Mesenchymal stem cell (in vitro differentiated cells and primary cell): Measurements from ENCODE around the gene TBCD.
A peak's percentile ranks its signal among the peaks of the same experiment; 100 is the strongest.

ENCODE experiments used
- DNase-seq: peaks from one replicate; pipeline ENCODE4 v3.0.0-alpha.2; 2013
- H2AFZ ChIP-seq: one replicate; pipeline ENCODE4 v1.6.1; 2013; ENCODE audit warnings: low read depth, mild to moderate bottlenecking, control low read depth, inconsistent platforms, low read length, moderate library complexity
- H2AK5ac ChIP-seq: 2 replicates; pipeline ENCODE4 v1.6.1; 2013; ENCODE audit warnings: low read length, moderate library complexity, mild to moderate bottlenecking, inconsistent platforms; ENCODE audit not compliant: severe bottlenecking
- H2BK120ac ChIP-seq: one replicate; pipeline ENCODE4 v1.6.1; 2013; ENCODE audit warnings: low read depth, mild to moderate bottlenecking, inconsistent platforms, low read length, moderate library complexity
- H2BK12ac ChIP-seq, 2 experiments: one replicate each; pipeline ENCODE4 v1.6.1; 2013; ENCODE audit warnings: inconsistent platforms in 2 of 2, low read length in 2 of 2, mild to moderate bottlenecking in 2 of 2, moderate library complexity in 2 of 2, control low read depth in 1 of 2
- H2BK15ac ChIP-seq: one replicate; pipeline ENCODE4 v1.6.1; 2013; ENCODE audit warnings: mild to moderate bottlenecking, low read depth, inconsistent platforms; ENCODE audit not compliant: poor library complexity, severe bottlenecking
- H2BK5ac ChIP-seq: 2 replicates; pipeline ENCODE4 v1.6.1; 2013; ENCODE audit warnings: low read depth, mild to moderate bottlenecking, low read length, control low read depth, inconsistent platforms; ENCODE audit not compliant: poor library complexity, severe bottlenecking
- H3K14ac ChIP-seq, 2 experiments: one replicate each; pipeline ENCODE4 v1.6.1; 2013; ENCODE audit warnings: inconsistent platforms in 2 of 2, low read length in 2 of 2, control low read depth in 1 of 2, mild to moderate bottlenecking in 1 of 2, moderate library complexity in 1 of 2
- H3K18ac ChIP-seq, 2 experiments: one replicate each; pipeline ENCODE4 v1.6.1; 2013; ENCODE audit warnings: inconsistent platforms in 2 of 2, low read length in 2 of 2, control low read depth in 1 of 2, low read depth in 1 of 2, mild to moderate bottlenecking in 1 of 2
- H3K23ac ChIP-seq, 2 experiments: one replicate each; pipeline ENCODE4 v1.6.1; 2013; ENCODE audit warnings: inconsistent platforms in 2 of 2, low read length in 2 of 2, mild to moderate bottlenecking in 2 of 2, moderate library complexity in 2 of 2, control low read depth in 1 of 2
- H3K27ac ChIP-seq: 2 replicates; pipeline ENCODE4 v1.5.1; 2013; ENCODE audit warnings: mild to moderate bottlenecking, moderate library complexity, low read length, control low read depth, inconsistent platforms; ENCODE audit not compliant: poor library complexity, severe bottlenecking
- H3K27me3 ChIP-seq, 2 experiments: 2 replicates each; pipeline versions ENCODE4 v1.6.1 to v1.7.0; 2013; ENCODE audit warnings: low read length in 2 of 2, mild to moderate bottlenecking in 2 of 2, moderate library complexity in 2 of 2, control low read depth in 1 of 2, inconsistent platforms in 1 of 2; ENCODE audit not compliant: control insufficient read depth in 1 of 2, insufficient read depth in 1 of 2
- H3K36me3 ChIP-seq, 2 experiments: 2 replicates each; pipeline versions ENCODE4 v1.6.1 to v1.7.0; 2013; ENCODE audit warnings: low read length in 2 of 2, control low read depth in 1 of 2, inconsistent platforms in 1 of 2, low read depth in 1 of 2, mild to moderate bottlenecking in 1 of 2; ENCODE audit not compliant: insufficient read depth in 2 of 2, control insufficient read depth in 1 of 2
- H3K4ac ChIP-seq, 2 experiments: one replicate each; pipeline ENCODE4 v1.6.1; 2013; ENCODE audit warnings: inconsistent platforms in 2 of 2, low read length in 2 of 2, mild to moderate bottlenecking in 2 of 2, moderate library complexity in 2 of 2, control low read depth in 1 of 2, low read depth in 1 of 2
- H3K4me1 ChIP-seq: 2 replicates; pipeline ENCODE4 v1.6.1; 2013; ENCODE audit warnings: low read depth, low read length, control low read depth; ENCODE audit not compliant: control insufficient read depth, insufficient read depth
- H3K4me2 ChIP-seq: 2 replicates; pipeline ENCODE4 v1.6.1; 2013; ENCODE audit warnings: low read length, mild to moderate bottlenecking, inconsistent platforms; ENCODE audit not compliant: poor library complexity, severe bottlenecking
- H3K4me3 ChIP-seq, 2 experiments: 2 replicates each; pipeline versions ENCODE4 v1.5.1 to v1.7.0; 2013; ENCODE audit warnings: low read length in 2 of 2, mild to moderate bottlenecking in 2 of 2, control low read depth in 1 of 2, low read depth in 1 of 2; ENCODE audit not compliant: insufficient read depth in 1 of 2
- H3K79me1 ChIP-seq: replicated peaks from 2 replicates; pipeline ENCODE4 v1.6.1; 2013; ENCODE audit warnings: mild to moderate bottlenecking, control low read depth, low read length, inconsistent platforms; ENCODE audit not compliant: poor library complexity, severe bottlenecking
- H3K9ac ChIP-seq: 2 replicates; pipeline ENCODE4 v1.7.0; 2013; ENCODE audit warnings: mild to moderate bottlenecking, low read length, moderate library complexity
- H3K9me3 ChIP-seq: 2 replicates; pipeline ENCODE4 v1.7.0; 2013; ENCODE audit warnings: mild to moderate bottlenecking, low read length; ENCODE audit not compliant: control insufficient read depth
- H4K8ac ChIP-seq: one replicate; pipeline ENCODE4 v1.6.1; 2013; ENCODE audit warnings: inconsistent platforms, mild to moderate bottlenecking, low read length, moderate library complexity
- H4K91ac ChIP-seq: one replicate; pipeline ENCODE4 v1.6.1; 2013; ENCODE audit warnings: mild to moderate bottlenecking, low read length, inconsistent platforms
- WGBS: methylation state at CpG from one replicate; pipeline ENCODE4 v1.1.7; 2013; ENCODE audit warnings: mixed read lengths; 5-methylcytosine and 5-hydroxymethylcytosine counted together

TBCD gene

DNA sequence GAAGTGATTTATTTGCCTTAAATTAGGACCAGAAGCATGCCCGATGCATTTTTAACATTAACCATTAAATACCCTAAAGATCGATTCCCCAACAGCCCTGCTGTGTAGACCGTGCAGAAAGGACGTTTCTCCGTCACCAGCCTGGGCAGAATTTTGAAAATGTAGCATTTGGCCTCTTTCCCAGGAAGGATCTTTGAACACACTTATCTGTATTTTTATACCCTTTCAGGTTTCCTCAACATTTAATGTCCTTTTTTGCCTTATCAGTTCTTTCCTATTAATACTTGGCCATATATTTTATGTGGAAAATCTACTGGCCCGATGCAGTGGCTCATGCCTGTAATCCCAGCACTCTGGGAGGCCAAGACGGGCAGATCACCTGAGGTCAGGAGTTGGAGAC is 142.5 kb downstream of the TBCD start:
- H3K4ac ChIP-seq: no peak overlapping the region
- no peaks in the 10 kb centered on the region for H3K27me3 ChIP-seq
- H2AFZ ChIP-seq: no peak overlapping the region
- no peak overlapping the region for H3K14ac ChIP-seq
- H3K79me1 ChIP-seq: peaks cover 19% of the 10 kb centered on the region
- H3K36me3 ChIP-seq: peaks cover 14 to 52% of the 10 kb centered on the region in 2 experiments
- WGBS: 97% methylated on average over 7 of the region's 7 CpGs
- H4K91ac ChIP-seq: no peak overlapping the region
- H3K4me1 ChIP-seq: peaks cover 9% of the 10 kb centered on the region
- H2BK12ac ChIP-seq: no peak overlapping the region
- peak overlapping the region; percentile 54 for H3K9ac ChIP-seq
- H3K4me2 ChIP-seq: no peak overlapping the region
- DNase-seq: no peak
- H2BK15ac ChIP-seq: no peak overlapping the region
- no peak overlapping the region for H3K4me3 ChIP-seq
- no peak overlapping the region for H3K23ac ChIP-seq
- no peak overlapping the region for H2BK120ac ChIP-seq
- no peaks in the 10 kb centered on the region for H3K9me3 ChIP-seq
- H4K8ac ChIP-seq: no peak overlapping the region
- H2AK5ac ChIP-seq: no peak overlapping the region
- no peak overlapping the region for H2BK5ac ChIP-seq
- H3K18ac ChIP-seq: no peak overlapping the region
- no peak overlapping the region for H3K27ac ChIP-seq

DNA sequence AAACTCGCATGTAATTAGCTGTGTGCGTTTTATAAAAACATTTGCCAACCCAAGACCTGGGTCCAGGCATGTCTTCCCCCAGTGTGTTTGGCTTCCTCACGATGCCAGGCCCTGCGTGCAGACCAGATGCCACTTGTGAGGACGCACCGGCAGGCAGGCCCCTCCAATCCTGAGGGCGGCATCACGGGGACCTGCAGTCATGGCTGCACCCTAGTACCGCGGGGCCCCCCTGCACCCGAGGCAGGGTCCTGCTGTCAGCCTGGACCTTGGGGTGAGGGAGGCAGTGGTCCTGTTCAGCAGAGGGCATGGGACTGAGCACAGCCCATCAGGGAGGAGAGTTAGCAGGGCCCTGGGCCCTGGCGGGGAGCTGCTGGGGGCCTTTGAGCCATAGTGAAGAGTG is 143.2 kb downstream of the TBCD start:
- Histone ChIP-seq H2AK5ac (no peak overlapping the region), H3K9ac (no peak overlapping the region), H3K18ac (no peak overlapping the region), H4K91ac (no peak overlapping the region), H3K4me1 (peaks cover 11% of the 10 kb centered on the region), H2BK12ac (no peak overlapping the region), H2BK5ac (no peak overlapping the region), H3K14ac (peak overlapping the region in 1 of 2 experiments; percentile 53), H3K4me3 (no peak overlapping the region), H3K9me3 (no peaks in the 10 kb centered on the region), H2AFZ (no peak overlapping the region), H4K8ac (no peak overlapping the region), H3K23ac (no peak overlapping the region), H3K4ac (no peak overlapping the region), H3K36me3 (peaks cover 14 to 45% of the 10 kb centered on the region in 2 experiments), H3K79me1 (peaks cover 22% of the 10 kb centered on the region), H3K27ac (no peak overlapping the region), H3K4me2 (no peak overlapping the region), H3K27me3 (no peaks in the 10 kb centered on the region), H2BK120ac (no peak overlapping the region), H2BK15ac (no peak overlapping the region)
- no peak for DNase-seq
- 97% methylated on average over 12 of the region's 12 CpGs for WGBS

DNA sequence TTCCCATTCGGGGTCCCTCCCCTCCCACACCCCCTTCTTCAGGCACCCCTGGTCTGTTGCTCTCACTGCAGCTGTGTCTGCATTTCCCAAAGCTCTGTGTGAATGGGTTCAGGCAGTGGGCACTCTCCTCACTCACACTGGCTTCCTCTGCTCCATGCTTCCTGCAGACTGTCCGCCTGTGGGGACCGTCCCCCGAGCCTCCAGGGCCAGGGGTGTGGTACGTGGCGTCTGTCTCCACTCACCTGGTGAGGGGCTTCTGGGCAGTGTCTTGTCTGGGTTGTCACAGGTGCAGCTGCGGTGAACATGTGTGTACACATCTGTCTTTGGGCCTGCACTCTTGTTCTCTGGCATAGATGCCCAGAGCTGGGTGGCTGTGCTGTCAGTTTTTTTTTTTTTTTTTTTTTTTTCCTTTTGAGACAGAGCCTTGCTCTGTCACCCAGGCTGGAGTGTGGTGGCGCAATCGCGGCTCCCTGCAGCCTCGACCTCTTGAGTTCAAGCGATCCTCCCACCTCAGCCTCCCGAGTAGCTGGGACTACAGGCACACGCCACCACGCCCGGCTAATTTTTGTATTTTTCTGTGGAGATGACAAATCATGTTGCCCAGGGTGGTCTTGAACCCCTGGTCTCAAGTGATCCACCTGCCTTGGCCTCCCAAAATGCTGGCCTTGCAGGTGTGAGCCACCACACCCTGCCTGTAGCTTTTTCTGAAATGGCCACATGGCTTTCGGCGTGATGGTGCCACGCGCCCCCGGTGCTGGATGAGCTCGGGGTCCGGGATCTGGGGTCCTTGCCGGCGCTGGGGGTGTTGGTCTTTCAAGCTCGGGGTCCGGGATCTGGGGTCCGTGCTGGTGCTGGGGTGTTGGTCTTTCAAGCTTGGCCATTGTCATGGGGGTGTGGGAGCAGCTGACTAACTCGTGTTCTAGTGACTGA is 144.5 kb downstream of the TBCD start:
- 93% methylated on average over 29 of the region's 29 CpGs for WGBS
- Histone ChIP-seq H3K4me3 (no peak overlapping the region), H3K23ac (no peak overlapping the region), H3K18ac (no peak overlapping the region), H3K9me3 (no peaks in the 10 kb centered on the region), H3K4ac (no peak overlapping the region), H3K79me1 (peaks cover 27% of the 10 kb centered on the region), H2BK5ac (no peak overlapping the region), H3K27me3 (no peaks in the 10 kb centered on the region), H4K8ac (no peak overlapping the region), H3K27ac (no peak overlapping the region), H2BK15ac (no peak overlapping the region), H3K36me3 (peaks cover 18 to 33% of the 10 kb centered on the region in 2 experiments), H2BK120ac (no peak overlapping the region), H2BK12ac (no peak overlapping the region), H3K4me1 (peaks cover 22% of the 10 kb centered on the region), H4K91ac (no peak overlapping the region), H2AFZ (no peak overlapping the region), H2AK5ac (no peak overlapping the region), H3K9ac (no peak overlapping the region), H3K14ac (no peak overlapping the region), H3K4me2 (no peak overlapping the region)
- no peak for DNase-seq

DNA sequence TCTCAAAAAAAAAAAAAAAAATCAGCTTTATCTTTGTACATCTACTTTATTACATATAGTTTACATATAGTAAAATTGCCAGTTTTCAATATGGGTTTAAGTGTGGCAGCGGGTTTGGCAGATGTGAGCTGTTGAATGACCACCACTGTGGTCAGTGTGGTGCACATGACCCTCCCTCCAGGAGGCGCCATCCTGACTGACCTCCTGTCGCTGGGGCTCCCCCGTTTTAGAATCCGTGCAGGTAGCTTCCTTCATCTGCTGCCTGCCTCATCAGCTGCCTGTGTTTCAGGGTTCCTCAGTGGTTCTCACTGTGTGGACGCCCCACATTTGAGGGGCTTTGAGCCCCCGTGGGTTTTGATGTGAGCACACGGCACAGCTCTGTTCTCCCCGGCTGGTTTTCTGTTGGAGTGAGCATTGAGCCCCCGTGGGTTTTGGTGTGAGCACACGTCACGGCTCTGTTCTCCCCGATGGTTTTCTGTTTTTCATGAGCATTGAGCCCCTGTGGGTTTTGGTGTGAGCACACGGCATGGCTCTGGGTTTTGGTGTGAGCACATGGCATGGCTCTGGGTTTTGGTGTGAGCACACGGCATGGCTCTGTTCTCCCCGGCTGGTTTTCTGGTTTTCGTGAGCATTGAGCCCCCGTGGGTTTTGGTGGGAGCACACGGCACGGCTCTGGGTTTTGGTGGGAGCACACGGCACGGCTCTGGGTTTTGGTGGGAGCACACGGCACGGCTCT is 145.8 kb downstream of the TBCD start:
- Histone ChIP-seq H3K36me3 (peaks cover 21 to 28% of the 10 kb centered on the region in 2 experiments), H4K91ac (no peak overlapping the region), H4K8ac (no peak overlapping the region), H3K18ac (no peak overlapping the region), H3K27me3 (no peaks in the 10 kb centered on the region), H3K23ac (no peak overlapping the region), H3K9ac (no peak overlapping the region), H3K4me3 (no peak overlapping the region), H2BK5ac (no peak overlapping the region), H3K4me1 (peaks cover 23% of the 10 kb centered on the region), H2AFZ (no peak overlapping the region), H3K4ac (no peak overlapping the region), H3K4me2 (no peak overlapping the region), H2AK5ac (no peak overlapping the region), H3K79me1 (peaks cover 27% of the 10 kb centered on the region), H3K9me3 (no peaks in the 10 kb centered on the region), H2BK12ac (no peak overlapping the region), H3K14ac (no peak overlapping the region), H3K27ac (no peak overlapping the region), H2BK15ac (no peak overlapping the region), H2BK120ac (no peak overlapping the region)
- 94% methylated on average over 22 of the region's 24 CpGs for WGBS
- DNase-seq: no peak
